NCI-H2029 (cell line): ENCODE data around the gene NOCT.
"Not testable (repeated sequence)": the region's sequence is repeated elsewhere in the genome, so short reads cannot be mapped to it uniquely, and the experiment has no call there.

Source experiments
- DNase-seq: peaks from one replicate; lab custom pipeline; 2025; lab: John Stamatoyannopoulos, UW

Gene NOCT

GRCh38 chr4:139015269-139015947, at the start of gene NOCT:
NOCT (plus strand) TSS chr4:139015781; CDS start chr4:139015982, 201 bp downstream.
- DNase-seq = peak; percentile 76

DNA sequence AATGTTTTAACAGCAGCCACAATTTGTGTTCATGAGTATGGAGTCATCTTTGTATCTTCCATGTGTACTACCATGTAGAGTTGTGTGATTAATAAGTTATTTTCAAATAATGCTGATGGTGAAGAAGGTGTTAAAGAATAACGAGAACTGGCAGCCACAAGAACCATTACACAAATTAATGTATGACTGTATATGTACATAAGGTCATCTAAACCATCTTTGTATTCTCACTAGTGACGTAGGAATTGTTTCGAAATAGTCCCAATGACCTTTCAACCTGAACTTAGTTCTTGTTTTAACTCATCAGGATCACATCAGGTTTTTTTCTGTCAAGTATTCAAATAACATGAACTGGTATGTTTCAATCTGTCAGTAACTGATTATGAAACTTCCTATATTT, 48.3 kb upstream of the NOCT start:
- no peak for DNase-seq

- no peak for DNase-seq
Observed at GRCh38 chr4:138972956-138973801, 42.4 kb upstream of the NOCT start.

DNA sequence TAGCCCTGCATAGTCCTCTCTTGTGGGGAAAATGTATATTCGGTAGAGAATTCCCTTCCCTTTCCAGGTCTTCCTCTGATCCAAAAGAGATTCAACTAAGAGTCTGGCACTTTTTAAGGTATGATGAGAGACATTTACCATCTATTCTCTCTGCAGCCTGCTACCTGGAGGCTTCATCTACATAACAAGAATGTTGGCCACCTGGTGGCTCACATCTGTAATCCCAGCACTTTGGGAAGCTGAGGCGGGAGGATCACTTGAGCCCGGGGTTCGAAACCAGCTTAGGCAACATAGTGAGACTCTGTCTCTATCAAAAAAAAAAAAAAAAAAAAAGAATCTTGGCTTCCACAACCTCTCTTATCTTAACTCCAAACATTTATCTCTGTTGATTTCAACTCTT, 40.4 kb upstream of the NOCT start:
- no peak for DNase-seq

DNA sequence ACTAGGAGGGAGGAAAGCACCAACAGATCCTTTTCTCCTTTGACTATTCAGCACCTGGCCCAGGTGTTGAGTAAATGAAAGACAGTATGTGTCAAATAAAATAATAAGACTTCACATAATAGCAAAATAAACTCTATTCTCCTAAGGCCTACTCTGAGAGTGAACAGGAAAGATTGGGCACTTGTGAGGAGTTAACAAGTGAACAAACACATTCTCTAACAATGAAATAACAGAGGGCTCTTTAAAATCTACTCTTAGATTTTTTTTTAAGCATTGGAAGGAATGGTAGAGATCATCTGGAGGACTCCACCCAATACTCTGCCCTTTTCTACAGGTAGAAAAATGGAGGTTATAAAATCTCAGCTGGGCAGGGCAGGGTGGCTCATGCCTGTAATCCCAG, 39.1 kb upstream of the NOCT start:
- DNase-seq = no peak

GRCh38 chr4:138977524-138977923, 38.1 kb upstream of the NOCT start:
- DNase-seq = no peak

GRCh38 chr4:138978028-138978585, 37.5 kb upstream of the NOCT start:
- no peak for DNase-seq

DNA sequence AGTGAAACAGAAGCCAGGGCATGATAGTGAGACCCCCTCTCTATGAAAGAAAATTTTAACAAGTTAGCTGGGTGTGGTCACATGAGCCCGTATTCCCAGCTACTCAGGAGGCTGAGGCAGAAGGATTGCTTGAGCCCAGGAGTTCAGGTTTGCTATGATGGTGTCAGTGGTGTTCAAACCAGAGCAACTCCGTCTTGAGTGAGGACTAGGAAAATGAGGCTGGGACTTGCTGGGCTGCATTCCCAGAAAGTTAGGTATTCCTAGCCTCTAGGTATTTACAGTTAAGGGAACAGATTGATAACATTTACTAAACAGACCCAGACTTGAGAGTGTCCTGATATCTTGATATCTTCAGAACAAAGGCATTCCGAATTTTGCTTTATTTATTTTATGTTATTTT, 37.0 kb upstream of the NOCT start:
- DNase-seq = no peak

GRCh38 chr4:138979742-138980141, 35.8 kb upstream of the NOCT start:
- DNase-seq = no peak

GRCh38 chr4:138981930-138982390, 33.6 kb upstream of the NOCT start:
- peak; percentile 45 for DNase-seq

DNA sequence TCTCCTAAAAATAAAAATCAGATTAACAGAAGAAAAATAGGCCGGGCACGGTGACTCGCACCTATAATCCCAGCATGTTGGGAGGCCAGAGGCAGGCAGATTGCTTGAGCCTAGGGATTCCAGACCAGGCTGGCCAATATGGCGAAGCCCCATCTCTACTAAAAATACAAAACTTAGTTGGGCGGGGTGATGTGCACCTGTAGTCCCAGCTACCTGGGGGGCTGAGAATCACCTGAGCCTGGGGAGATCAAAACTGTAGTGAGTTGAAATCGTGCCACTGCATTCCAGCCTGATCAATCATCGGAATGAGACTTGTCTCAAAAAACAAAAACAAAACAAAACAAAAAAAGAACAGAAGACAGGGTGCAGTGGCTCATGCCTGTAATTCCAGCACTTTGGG, 32.8 kb upstream of the NOCT start:
- DNase-seq = no peak

DNA sequence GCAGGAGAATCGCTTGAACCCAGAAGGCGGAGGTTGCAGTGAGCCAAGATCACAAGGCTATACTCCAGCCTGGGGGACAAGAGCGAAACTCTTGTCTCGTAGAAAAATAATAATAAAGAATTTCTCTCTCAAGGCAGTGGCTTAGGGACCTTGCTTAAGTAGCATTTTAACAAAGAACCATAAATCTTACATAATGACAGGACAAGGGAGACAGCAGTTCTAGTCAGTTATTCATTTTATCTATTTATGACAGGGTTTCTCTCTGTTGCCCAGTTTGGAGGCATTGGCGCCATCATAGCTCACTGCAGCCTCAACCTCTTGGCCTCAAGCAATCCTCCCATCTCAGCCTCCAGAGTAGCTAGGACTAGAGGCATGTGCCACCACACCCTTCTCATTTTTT, 31.9 kb upstream of the NOCT start:
- DNase-seq = no peak

DNA sequence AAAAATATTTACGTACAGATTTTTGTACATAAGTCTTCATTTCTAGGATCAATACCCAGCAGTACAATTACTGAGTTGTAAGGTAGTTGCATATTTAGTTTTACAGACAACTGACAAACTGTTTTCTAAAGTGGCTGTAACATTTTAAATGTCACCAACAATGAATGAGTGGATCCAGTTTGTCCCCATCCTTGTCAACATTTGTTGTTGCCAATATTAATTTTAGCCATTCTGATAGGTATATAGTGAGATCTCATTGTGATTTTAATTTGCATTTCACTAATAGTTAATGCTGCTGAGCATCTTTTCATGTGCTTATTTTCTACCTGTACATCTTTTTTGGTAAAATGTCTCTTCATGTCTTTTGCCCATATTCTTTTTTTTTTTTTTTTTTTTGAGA, 30.9 kb upstream of the NOCT start:
- no peak for DNase-seq

DNA sequence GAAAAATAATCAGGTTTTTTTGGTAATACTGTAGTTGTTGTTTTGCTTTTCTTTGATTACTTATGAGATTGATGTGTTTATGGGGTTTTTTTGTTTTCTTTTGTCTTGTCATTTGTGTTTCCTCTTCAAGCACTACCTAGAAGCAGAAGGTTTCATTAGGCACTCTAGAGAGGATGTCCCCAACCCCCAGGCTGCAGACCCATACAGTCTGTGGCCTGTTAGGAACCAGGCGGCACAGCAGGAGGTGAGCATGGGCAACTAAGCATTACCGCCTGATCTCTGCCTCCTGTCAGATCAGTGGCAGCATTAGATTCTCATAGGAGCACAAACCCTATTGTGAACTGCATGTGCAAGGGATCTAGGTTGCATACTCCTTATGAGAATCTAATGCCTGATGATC, 22.9 kb upstream of the NOCT start:
- DNase-seq = no peak

GRCh38 chr4:138996090-138996489, 19.5 kb upstream of the NOCT start:
- no peak for DNase-seq

DNA sequence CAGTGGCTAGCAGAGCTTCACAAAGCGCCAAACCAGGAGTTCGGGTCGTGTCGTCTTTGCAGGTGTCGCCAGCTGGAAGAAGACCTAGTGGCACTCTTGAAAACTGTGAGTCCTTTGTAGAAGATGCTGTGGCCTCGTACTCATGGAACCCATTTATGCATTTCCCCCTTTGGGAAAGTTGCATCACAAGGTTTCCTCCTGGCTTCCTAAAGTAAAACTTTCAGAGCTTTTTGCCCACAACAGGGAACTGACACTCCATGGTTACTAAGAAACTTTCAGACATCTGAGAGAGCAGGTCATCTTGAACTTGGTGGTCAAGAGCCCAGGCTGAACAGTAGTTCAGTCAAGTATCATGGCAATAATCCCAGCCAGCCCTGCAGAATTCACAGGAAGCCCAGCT, 15.9 kb upstream of the NOCT start:
- no peak for DNase-seq

DNA sequence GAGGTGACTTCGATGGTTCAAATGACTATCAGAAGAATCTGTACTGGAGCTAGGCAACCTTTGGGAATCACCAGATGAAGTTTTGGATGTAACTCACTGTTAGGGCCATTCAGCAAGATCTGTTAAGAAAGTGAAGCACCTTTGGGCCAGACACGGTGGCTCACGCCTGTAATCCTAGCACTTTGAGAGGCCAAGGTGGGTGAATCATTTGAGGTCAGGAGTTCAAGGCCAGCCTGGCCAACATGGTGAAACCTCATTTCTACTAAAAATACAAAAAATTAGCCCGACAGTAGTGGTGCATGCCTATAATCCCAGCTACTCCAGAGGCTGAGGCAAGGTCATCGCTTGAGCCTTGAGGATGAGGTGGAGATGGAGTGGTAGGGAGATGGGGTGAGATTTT, 15.4 kb upstream of the NOCT start:
- DNase-seq = not testable (repeated sequence)

DNA sequence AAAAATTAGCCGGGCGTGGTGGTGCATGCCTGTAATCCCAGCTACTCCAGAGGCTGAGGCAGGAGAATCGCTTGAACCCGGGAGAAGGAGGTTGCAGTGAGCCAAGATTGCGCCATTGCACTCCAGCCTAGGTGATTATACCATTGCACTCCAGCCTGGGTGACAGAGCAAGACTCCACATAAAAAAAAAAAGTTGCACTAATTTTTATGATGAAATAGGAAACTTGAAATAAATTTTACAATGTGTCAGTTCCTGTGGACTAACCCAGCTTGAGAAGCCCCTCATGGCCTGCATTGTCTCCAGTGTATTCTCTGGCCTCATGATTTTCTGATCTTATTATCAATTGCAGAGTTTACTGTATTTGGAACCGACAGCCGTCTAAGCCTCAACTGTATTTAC, 14.2 kb upstream of the NOCT start:
- DNase-seq = not testable (repeated sequence)

GRCh38 chr4:139003668-139004067, 11.9 kb upstream of the NOCT start:
- DNase-seq = not testable (repeated sequence)

DNA sequence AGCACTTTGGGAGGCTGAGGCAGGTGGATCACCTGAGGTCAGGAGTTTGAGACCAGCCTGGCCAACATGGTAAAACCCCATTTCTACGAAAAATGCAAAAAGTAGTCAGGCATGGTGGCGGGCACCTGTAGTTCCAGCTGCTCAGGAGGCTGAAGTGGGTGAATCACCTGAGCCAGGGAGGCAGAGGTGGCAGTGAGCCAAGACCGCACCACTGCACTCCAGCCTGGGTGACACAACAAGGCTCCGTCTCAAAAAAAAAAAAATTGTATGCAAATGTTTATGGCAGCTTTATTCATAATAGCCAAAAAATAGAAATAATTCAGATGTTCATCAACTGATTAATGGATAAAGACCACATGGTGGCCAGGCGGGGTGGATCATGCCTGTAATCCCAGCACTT, 9.8 kb upstream of the NOCT start:
- peak; percentile 32 for DNase-seq

DNA sequence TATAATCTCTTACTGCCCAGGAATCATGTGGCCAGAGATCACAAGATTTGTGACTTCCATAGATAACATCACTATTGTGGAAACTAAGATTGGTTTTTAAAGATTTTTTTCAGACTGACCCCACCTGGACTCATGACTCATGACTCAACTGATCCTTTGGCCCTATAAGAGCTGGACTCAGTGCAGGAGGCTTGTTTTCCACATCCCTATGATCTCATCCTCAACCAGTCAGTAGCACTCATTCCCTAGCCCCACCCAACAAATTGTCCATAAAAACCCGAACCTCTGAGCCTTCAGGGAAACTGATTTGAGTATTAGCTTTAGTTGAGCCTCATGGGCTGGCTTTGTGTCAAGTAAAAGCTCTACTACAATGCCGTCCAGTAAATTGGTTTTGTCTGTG, 7.9 kb upstream of the NOCT start:
- DNase-seq = no peak

GRCh38 chr4:139008278-139008677, 7.3 kb upstream of the NOCT start:
- DNase-seq = not testable (repeated sequence)

DNA sequence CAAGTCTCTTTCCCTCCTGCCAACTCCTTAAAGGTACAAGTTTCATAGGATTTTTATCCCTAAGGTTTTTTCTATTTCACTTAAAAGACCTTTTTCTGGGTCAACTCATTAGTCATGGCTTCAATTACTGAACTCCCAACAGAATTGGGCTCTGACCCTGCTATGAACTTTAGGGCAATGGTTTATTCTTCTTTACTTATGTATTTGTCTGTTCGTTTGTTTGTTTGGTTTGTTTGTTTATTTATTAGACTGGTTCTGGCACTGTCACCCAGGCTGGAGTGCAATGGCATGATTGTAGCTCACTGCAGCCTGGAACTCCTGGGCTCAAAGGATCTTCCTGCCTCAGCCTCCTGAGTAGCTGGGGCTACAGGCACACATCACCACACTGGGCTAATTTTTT, 5.9 kb upstream of the NOCT start:
- DNase-seq = no peak
